ENCODE measurements around the gene BRIP1.

The BRIP1 gene

GRCh38 chr17:61813211-61813610 lies 50.1 kb downstream of the BRIP1 start:
- no peak for TF ChIP-seq POLR2A (IDR thresholded peaks at IDR 0.05; ENCODE audit: low read depth, low read length)
- no peak for DNase-seq (ENCODE audit: insufficient read length, low spot score)
- FAIRE-seq = peak; percentile 89

GRCh38 chr17:61812747-61813146 lies 50.6 kb downstream of the BRIP1 start:
- DNase-seq (ENCODE audit: insufficient read length, low spot score) = no peak
- no peak for TF ChIP-seq POLR2A (IDR thresholded peaks at IDR 0.05; ENCODE audit: low read depth, low read length)
- no peak for FAIRE-seq

- no peak for TF ChIP-seq POLR2A (IDR thresholded peaks at IDR 0.05; ENCODE audit: low read depth, low read length)
- DNase-seq (ENCODE audit: insufficient read length, low spot score) (no peak), FAIRE-seq (peak; percentile 81)
Observed at GRCh38 chr17:61809816-61810392, 53.4 kb downstream of the BRIP1 start.

GRCh38 chr17:61808442-61808841 lies 54.9 kb downstream of the BRIP1 start:
- DNase-seq (ENCODE audit: insufficient read length, low spot score) = no peak
- no peak for TF ChIP-seq POLR2A (IDR thresholded peaks at IDR 0.05; ENCODE audit: low read depth, low read length)
- peak; percentile 62 for FAIRE-seq

GRCh38 chr17:61806936-61807335 lies 56.4 kb downstream of the BRIP1 start:
- DNase-seq (ENCODE audit: insufficient read length, low spot score) = no peak
- FAIRE-seq = no peak
- TF ChIP-seq POLR2A (IDR thresholded peaks at IDR 0.05; ENCODE audit: low read depth, low read length) = no peak

GRCh38 chr17:61806081-61806828 lies 57.1 kb downstream of the BRIP1 start:
- no peak for TF ChIP-seq POLR2A (IDR thresholded peaks at IDR 0.05; ENCODE audit: low read depth, low read length)
- FAIRE-seq = peak; percentile 55
- no peak for DNase-seq (ENCODE audit: insufficient read length, low spot score)

GRCh38 chr17:61805399-61805798 lies 57.9 kb downstream of the BRIP1 start:
- TF ChIP-seq POLR2A (IDR thresholded peaks at IDR 0.05; ENCODE audit: low read depth, low read length) = no peak
- peak; percentile 12 for DNase-seq (ENCODE audit: insufficient read length, low spot score)
- peak; percentile 88 for FAIRE-seq

GRCh38 chr17:61803796-61804195 lies 59.5 kb downstream of the BRIP1 start:
- DNase-seq (ENCODE audit: insufficient read length, low spot score) = no peak
- no peak for FAIRE-seq
- no peak for TF ChIP-seq POLR2A (IDR thresholded peaks at IDR 0.05; ENCODE audit: low read depth, low read length)

GRCh38 chr17:61803216-61803615 lies 60.1 kb downstream of the BRIP1 start:
- FAIRE-seq (no peak), DNase-seq (ENCODE audit: insufficient read length, low spot score) (no peak)

GRCh38 chr17:61799812-61800484 lies 63.4 kb downstream of the BRIP1 start:
- TF ChIP-seq POLR2A (IDR thresholded peaks at IDR 0.05; ENCODE audit: low read depth, low read length) = no peak
- peak; percentile 80 for FAIRE-seq
- no peak for DNase-seq (ENCODE audit: insufficient read length, low spot score)

More at GRCh38 chr17:61803216-61803615, 60.1 kb downstream of the BRIP1 start:
- TF ChIP-seq POLR2A (IDR thresholded peaks at IDR 0.05; ENCODE audit: low read depth, low read length) = no peak

GRCh38 chr17:61797283-61797682 lies 66.0 kb downstream of the BRIP1 start:
- FAIRE-seq (peak; percentile 81), DNase-seq (ENCODE audit: insufficient read length, low spot score) (no peak)

GRCh38 chr17:61795546-61795945 lies 67.8 kb downstream of the BRIP1 start:
- DNase-seq (ENCODE audit: insufficient read length, low spot score) (no peak), FAIRE-seq (peak; percentile 50)
- no peak for TF ChIP-seq POLR2A (IDR thresholded peaks at IDR 0.05; ENCODE audit: low read depth, low read length)

More at GRCh38 chr17:61797283-61797682, 66.0 kb downstream of the BRIP1 start:
- no peak for TF ChIP-seq POLR2A (IDR thresholded peaks at IDR 0.05; ENCODE audit: low read depth, low read length)

- no peak for FAIRE-seq
- DNase-seq (ENCODE audit: insufficient read length, low spot score) = no peak
- no peak for TF ChIP-seq POLR2A (IDR thresholded peaks at IDR 0.05; ENCODE audit: low read depth, low read length)
Observed at GRCh38 chr17:61794792-61795191, 68.5 kb downstream of the BRIP1 start.

- FAIRE-seq (no peak), DNase-seq (ENCODE audit: insufficient read length, low spot score) (no peak)
- no peak for TF ChIP-seq POLR2A (IDR thresholded peaks at IDR 0.05; ENCODE audit: low read depth, low read length)
Observed at GRCh38 chr17:61794242-61794641, 69.1 kb downstream of the BRIP1 start.

Data from H54 (cell line).